ENCODE data around the gene SPTAN1.

Gene SPTAN1

DNA sequence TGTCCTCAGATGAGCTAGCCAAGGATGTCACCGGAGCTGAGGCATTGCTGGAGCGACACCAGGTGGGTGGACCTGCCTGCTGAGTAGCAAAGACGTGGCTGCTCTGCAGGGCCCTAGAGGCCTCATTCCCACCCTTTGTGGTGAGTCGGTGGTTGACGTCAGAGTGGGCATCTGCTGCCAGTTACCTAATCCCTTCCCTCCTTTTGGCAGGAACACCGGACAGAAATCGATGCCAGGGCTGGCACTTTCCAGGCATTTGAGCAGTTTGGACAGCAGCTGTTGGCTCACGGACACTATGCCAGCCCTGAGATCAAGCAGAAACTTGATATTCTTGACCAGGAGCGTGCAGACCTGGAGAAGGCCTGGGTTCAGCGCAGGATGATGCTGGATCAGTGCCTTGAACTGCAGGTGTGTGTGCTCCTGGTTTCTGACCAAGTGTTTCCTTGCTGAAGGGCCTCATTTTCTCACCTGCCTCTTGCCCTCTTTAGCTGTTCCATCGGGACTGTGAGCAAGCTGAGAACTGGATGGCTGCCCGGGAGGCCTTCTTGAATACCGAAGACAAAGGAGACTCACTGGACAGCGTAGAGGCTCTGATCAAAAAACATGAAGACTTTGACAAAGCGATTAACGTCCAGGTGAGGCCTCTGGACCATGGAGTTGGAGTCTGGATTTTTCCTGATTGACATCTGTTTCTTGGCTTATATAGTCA lies 55.4 kb downstream of the SPTAN1 start:
- DNase-seq = no peak

DNA sequence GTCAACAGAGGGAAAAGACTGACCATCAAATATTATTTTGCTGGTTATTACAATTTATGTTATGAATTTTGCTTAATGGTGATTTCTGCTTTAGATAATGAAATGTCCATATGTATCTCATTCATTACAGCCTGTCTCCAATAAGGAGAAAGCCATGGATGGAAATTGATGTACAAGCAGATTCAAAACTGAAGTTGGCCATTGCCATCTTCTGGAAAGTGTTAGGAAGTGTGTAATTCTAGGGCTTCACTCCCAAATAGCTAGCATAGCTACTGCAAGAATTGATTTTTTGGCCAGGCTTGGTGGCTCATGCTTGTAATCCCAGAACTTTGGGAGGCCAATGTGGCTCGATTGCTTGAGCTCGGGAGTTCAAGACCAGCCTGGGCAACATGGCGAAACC lies 58.5 kb downstream of the SPTAN1 start:
- DNase-seq = no peak

DNA sequence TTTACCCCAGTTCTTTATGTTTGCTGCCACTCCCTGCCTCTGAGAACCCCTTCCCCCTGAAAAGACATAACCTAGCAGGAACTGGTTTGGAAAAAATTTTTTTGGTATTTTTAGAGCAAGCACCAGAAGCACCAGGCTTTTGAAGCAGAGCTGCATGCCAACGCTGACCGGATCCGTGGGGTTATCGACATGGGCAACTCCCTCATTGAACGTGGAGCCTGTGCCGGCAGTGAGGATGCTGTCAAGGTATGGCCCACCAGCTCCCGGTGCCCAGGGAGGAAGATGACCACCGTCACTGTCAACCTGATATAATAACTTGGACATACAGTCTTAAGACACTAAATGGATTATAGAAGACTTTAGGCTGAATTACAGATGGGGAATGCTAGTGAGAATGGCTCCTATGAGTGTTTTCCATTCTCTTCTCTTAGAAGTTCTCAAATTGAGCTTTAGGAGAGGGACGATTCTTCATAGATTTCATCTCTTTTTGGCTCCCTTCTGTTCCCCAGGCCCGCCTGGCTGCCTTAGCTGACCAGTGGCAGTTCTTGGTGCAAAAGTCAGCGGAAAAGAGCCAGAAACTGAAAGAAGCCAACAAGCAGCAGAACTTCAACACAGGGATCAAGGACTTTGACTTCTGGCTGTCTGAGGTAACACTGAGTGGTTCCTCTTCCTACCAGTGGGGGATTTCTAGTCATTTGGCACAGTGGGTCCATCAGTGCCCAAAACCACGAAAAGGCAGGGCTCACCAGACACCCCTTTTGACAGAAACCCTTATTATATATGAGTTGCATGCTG lies 59.4 kb downstream of the SPTAN1 start:
- no peak for DNase-seq

DNA sequence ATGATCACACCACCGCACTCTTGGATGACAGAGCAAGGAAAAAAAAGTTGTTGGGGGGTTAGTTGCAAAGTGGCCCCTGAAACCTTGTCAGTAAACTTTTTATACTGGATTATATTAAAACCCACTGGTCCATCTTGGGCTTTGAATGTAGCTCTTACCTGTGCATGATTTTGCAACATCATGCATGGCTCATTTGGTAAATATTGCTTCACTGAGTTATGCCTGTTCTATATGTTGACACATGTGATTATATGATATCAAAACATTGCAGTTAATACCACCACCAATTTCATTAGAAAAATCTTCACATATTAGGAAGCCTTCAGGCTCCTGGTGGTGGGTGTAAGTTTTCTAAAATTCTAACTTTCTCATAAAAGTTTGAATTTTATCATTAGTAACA lies 62.3 kb downstream of the SPTAN1 start:
- no peak for DNase-seq

DNA sequence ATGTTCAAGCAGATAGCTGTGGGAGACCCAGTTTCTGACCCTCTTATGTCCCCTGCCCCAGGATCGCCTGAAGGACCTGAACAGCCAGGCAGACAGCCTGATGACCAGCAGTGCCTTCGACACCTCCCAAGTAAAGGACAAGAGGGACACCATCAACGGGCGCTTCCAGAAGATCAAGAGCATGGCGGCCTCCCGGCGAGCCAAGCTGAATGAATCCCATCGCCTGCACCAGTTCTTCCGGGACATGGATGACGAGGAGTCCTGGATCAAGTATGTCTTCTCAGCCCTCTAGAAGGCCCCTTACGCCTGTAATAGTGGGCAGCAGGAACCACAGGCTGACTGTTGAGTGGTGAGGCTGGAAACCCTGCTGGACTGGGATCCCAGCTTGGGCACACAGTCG lies 63.2 kb downstream of the SPTAN1 start:
- DNase-seq = no peak

DNA sequence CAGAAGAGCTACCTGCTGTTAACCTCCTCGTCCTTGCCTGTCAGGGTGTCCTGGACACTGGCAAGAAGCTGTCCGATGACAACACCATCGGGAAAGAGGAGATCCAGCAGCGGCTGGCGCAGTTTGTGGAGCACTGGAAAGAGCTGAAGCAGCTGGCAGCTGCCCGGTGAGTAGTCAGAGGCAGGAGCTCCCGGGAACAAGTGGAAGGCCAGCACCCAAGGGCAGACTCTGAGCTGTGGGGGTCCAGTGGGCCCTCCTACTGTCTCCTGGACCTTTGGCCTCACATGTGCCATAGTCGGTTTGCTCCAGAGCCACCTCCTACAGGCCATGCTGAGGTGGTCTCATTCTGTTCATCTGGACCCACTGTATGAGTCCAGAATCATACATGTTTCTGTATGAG lies 65.6 kb downstream of the SPTAN1 start:
- no peak for DNase-seq

DNA sequence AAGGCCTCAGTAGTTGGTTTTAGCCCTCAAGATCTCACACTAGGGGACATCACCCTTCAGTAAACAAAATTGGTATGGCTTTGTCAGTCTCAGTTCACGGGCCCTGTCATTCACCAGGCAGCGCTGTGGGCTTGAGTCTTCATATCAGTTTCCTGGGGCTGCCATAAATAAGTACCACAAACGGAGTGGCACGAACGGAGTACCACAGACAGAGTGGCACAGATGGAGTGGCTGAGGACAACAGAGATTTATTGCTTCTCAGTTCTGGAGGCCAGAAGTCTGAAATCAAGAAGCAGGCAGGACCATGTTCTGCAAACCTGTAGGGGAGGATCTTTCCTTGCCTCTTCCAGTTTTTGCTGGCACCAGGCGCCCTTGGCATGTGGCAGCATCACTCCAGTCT lies 66.7 kb downstream of the SPTAN1 start:
- no peak for DNase-seq

DNA sequence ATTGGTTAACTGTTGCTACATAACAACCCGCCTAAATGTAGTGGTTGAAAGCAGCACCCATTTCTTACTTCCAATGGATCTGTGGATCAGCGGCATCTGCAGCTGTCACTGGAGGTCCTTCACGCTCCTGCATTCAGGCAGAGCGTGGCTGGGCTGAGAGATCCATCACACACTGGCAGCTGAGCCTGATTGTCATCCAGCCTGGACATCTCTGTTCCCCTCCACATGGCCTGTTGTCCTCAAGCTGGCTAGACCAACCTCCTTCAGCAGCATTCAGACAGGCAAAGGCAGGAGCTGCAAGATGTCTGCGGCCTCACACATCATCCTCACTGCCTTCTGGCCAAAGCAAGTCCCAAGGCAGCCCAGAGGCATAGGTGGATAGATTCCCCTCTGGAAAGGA lies 67.4 kb downstream of the SPTAN1 start:
- DNase-seq = no peak

DNA sequence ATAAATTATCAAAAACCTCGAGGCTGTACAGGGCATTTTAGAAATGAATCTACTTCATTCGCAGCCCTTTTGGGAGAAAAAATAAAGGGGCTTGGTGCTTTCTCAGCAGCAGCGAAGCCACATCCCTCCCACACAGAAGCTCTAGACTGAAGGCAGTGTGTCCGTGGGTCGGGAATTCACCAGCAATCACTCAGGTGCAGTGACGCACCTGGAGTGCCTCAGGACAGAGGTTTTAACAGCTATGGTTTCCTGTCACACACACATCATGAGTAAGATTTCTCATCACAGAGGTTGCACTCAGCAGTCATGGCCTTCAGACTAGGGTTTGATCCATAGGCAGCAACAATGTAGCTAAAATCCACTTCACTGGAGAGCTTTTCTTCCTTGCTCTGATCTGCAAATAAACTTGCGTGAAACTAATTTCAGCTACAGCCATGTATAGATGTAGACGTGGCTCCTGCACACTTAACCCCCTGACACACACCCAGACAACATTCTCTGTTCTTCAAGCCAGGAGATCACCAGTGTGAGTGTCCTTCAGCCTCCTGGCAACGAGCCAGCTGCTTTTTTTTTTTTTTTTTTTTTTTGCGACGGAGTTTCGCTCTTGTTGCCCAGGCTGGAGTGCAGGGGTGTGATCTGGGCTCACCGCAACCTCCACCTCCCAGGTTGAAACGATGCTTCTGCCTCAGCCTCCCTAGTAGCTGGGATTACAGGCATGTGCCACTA lies 69.5 kb downstream of the SPTAN1 start:
- DNase-seq = no peak

DNA sequence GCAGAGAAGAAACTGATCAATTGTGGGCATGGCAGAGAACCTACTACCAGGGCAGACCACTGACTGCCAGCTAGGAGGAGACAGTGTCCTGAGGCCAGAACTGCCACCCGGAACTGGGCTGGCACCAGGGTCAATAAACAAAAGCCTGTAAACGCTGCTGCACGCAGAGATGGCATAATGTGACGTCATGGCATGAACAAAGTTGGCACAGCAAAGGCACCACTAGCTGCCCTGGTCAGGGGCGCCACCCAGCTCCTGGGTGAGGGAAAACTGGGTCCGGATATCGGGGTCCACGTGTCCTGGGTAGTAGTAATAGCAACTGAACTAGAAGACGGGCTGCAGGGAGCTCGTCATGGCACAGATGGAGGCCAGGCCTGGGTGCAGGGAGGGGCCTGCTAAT lies 72.2 kb downstream of the SPTAN1 start:
- no peak for DNase-seq

DNA sequence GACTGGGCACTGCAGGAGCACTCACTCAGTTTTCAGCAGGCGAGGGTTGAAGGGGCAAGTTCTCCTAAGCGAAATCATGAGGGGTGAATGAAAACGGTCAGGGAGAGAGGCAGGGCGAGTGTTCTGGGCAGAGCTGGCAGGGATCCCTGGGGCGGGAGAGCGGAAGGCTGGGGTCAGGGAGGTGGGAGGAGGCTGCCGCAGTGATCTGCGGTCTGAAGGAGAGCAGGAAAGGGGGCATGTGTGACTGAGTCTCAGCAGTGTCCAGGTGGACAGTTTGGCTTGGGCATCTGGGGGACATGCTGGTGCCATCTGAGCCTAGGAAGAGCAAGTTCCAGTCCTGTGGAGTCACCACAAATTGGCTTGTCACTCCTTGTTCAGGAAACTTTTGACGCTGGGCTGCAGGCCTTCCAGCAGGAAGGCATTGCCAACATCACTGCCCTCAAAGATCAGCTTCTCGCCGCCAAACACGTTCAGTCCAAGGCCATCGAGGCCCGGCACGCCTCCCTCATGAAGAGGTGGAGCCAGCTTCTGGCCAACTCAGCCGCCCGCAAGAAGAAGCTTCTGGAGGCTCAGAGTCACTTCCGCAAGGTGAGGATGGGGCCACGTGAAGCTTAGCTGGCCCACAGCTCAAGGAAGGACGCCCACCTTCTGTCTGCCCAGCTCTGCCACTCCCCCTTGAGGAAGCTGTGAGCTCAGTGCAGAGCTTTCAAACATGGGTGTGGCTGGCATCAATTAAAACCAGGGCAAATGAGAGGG lies 73.2 kb downstream of the SPTAN1 start:
- DNase-seq = no peak

DNA sequence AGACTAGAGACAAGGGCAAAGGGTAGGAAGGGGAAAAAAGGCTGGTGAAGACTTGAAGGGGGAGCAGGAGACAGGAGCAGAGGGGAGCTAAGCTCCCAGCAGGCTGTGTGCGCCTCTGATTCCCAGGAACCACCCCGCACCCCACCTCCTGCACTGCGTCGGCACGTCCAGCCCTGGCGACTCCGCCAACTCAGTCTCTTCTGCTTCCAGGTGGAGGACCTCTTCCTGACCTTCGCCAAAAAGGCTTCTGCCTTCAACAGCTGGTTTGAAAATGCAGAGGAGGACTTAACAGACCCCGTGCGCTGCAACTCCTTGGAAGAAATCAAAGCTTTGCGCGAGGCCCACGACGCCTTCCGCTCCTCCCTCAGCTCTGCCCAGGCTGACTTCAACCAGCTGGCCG lies 73.8 kb downstream of the SPTAN1 start:
- DNase-seq = no peak

DNA sequence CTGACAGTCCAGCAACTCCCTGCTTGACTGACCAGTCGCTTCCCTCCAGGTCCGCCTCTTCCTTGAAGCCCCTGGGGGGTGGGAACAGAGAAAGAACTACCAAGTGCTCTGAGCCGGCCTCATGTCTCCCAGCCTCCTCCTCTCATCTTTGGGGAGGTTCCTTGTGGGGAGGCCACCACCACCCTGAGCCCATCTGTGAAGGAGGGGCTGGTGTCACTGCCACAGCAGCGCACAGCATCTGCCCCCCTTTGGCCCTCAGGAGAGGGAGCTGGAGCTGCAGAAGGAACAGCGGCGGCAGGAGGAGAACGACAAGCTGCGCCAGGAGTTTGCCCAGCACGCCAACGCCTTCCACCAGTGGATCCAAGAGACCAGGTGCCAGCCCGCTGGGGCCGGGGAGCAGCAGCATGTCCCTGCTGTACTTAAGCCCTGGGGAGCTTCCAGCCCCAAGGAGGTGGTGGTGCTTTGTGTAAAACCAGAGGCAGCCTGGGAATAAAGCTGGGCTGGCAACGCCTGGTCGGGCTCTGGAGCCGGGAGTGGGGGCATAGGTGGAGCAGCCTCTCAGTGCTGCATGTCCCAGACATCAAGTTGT lies 74.8 kb downstream of the SPTAN1 start:
- no peak for DNase-seq

DNA sequence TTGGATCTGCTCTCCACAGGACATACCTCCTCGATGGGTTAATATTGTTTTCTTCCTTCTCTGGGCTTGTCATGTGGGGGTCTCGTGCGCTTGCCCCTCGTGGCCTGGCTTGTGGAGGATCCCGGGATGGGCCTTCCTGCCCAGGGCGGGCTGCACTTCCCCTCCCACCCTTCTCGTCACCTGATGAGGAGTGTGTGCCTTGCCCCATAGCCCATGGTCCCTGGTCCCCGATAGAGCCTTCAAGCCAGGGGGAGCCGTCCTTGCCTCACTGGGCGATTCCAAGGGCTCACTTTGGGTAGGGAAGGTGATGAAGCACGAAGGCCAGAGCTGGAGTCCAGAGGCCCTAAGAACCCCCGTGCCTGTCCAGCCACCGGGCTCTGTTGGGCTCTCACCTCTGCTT lies 75.5 kb downstream of the SPTAN1 start:
- no peak for DNase-seq

DNA sequence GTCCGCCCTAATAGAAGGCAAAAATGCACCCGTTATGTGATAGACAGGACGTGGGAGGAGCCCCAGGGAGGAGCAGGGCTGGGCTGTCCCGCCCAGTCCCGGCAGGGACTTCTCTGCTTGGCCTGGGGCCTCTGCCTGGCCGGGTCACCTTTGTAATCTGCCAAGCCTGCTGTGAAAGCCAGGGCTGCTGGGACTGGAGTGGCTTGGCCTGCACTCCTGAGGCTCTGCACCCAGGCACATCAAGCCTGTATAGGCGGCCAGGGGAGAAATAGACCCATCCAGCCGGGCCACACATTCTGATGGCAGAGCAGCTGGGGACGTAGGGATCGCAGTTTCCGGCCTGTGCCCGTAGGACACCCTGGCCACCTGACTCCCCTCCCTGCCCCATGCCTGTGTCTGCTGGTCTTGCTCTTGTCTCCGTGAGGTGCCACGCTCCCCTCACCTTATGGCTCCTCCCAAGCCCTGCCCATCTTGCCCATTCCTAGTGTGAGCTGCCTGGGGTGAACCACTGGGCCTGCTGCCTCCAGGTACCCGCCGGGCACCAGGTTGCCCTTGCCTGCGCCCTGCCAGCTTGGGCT lies 76.2 kb downstream of the SPTAN1 start:
- no peak for DNase-seq

DNA sequence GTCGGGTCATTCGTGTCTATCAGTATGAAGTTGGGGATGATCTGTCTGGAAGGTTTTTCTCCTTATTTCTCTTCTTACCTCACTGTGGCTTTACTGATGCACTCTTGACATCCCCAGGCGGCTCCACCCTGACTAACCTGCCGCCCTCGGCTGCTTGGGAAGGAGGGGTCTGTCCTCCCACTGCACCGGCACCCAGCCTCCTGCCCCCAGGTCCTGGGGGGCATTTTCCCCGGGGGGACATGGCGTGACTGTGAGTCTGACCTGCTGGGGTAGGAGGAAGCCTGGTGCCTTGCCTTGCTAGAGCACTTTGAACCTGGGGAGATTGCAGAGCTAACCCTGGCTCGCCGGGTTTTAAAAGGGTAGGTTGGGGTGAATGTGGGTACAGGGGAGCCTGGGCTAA lies 76.7 kb downstream of the SPTAN1 start:
- no peak for DNase-seq

DNA sequence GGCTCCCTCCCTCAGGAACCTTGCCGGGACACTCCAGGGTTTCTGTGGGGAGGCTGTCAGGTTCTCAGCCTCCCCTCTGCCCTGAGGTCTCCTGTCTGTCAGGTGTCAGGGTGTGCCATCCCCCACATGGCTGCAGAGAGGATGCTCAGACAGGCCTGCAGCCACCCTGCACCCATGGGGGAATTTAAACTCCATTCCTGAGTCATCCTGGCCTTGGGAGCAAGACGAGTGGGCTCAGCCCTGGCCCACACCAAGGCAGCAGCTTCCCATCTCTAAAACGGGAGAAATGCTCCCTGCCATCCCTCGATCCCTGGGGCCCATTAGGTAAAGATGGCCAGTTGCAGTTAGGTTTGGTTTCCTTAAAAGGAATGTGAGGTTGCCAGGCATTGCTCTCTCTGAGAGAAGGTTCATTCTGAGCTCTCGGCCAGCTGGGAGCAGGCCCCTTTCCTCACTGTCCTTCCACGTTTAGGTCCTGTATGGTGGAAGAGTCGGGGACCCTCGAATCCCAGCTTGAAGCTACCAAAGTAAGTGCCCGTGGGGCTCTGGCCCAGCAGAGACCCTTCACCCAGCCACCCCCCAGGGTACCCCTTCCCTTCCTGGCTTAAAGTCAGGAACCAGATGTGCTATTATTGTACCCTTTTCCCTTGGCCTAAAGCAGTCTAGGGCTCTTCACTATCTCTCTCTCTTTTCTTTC lies 77.6 kb downstream of the SPTAN1 start:
- no peak for DNase-seq

DNA sequence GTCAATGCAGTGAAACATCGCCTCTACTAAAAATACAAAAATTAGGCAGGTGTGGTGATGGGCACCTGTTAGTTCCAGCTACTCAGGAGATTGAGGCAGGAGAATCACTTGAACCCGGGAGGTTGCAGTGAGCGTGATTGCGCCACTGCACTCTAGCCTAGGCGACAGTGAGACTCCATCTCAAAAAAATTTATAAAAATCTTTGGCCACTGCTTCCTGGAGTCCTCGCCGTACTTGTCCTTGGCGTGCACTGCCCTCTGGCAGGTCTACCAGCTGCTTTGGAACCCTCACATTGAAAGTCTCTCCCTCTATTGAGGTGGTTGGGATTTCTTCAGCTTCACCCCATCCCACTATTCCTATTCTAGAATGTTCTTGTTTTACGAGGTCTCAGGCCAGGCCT lies 79.2 kb downstream of the SPTAN1 start:
- no peak for DNase-seq

DNA sequence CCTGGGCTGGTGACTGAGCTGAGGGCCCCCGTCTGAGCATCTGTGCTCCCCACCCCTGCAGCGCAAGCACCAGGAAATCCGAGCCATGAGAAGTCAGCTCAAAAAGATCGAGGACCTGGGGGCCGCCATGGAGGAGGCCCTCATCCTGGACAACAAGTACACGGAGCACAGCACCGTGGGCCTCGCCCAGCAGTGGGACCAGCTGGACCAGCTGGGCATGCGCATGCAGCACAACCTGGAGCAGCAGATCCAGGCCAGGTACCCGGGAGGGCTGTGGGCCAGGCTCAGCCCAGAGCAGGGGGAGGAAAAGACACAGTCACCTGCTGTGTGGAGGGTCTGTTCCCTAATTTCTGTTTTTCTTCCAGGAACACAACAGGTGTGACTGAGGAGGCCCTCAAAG lies 79.7 kb downstream of the SPTAN1 start:
- DNase-seq = no peak

DNA sequence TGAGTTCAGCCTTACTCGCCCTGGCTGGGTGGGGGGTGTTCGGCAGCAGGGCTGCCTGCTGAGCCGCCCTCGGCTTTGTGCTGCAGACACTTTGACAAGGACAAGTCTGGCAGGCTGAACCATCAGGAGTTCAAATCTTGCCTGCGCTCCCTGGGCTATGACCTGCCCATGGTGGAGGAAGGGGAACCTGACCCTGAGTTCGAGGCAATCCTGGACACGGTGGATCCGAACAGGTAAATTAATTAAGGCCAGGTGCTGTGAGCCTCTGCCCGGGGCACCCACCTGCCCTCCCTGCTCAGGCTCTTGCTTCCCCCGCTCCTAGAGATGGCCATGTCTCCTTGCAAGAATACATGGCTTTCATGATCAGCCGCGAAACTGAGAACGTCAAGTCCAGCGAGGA lies 80.1 kb downstream of the SPTAN1 start:
- no peak for DNase-seq

DNA sequence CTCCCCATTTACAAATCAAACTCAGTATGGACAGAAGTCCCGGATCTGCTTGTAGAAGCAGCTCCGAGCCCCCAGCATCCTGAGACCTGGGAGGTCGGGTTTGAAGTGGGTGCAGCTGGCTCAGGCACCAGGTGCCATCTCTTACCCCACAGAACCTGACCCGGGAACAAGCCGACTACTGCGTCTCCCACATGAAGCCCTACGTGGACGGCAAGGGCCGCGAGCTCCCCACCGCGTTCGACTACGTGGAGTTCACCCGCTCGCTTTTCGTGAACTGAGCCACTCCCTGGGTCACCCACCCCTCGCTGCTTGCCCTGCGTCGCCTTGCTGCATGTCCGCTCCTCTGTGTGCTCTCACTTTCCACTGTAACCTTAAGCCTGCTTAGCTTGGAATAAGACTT lies 80.7 kb downstream of the SPTAN1 start:
- DNase-seq = no peak

DNA sequence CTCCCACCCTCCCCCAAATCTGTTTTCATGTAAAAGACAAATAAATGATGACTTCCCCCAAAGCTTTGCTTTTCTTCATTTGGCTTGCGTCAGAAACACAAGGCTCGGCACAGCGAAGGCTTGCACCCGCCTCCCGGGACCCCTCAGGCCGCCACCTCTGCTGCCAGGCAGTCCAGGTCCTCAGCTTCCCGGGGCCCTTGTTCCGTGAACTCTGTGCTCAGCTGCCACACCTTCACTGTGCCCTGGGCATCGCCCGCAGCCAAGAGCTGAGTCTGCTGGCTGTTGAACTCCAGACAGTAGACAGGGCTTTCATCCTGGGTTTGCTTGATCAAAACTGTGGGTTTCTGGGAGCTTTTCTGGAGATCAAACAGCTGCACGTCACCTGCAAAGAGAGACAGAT lies 81.2 kb downstream of the SPTAN1 start:
- DNase-seq = no peak
